ENCODE measurements around the gene IZUMO4.

IZUMO4 gene

DNA sequence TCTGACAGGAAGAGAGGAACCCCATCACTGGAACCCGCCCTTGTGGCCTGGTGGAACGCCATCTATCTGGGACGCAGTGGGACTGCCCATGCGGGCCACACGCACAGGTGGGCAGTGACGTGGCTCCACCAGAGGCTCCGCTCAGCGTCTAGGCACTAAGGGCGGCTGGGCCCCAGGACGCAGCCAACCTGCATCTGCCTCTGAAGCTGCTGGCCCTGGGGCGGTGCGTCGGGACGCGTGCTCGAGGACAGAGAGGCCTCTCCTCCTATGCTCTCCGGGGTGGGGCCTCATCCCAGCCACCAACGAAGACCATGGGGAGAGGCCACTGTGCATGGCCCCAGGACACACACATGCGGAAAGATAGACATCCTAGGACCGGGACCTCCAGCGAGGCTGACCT lies 18.1 kb downstream of the IZUMO4 start:
- ChIA-PET CTCF (no interaction called here), POLR2A (no interaction called here)
- TF ChIP-seq NFRKB (IDR thresholded peaks at IDR 0.05), result no peak
- TF ChIP-seq L3MBTL2 (conservative IDR thresholded peaks at IDR 0.05), result no peak
- no peak for TF ChIP-seq FOXK2 (IDR thresholded peaks at IDR 0.05)
- TF ChIP-seq SP1 (IDR thresholded peaks at IDR 0.05), result no peak
- no peak for TF ChIP-seq ELF4 (IDR thresholded peaks at IDR 0.05)
- TF ChIP-seq HDGF (IDR thresholded peaks at IDR 0.05; ENCODE audit: borderline replicate concordance), result no peak
- TF ChIP-seq BHLHE40 (IDR thresholded peaks at IDR 0.05; ENCODE audit: borderline replicate concordance), result no peak
- TF ChIP-seq LEF1 (IDR thresholded peaks at IDR 0.05; ENCODE audit: borderline replicate concordance), result no peak
- no peak for TF ChIP-seq CTBP1 (IDR thresholded peaks at IDR 0.05; ENCODE audit: borderline replicate concordance)
- TF ChIP-seq SUZ12 (IDR thresholded peaks at IDR 0.05), result no peak
- no peak for TF ChIP-seq TARDBP (IDR thresholded peaks at IDR 0.05)
- TF ChIP-seq ARNT (IDR thresholded peaks at IDR 0.05), result no peak
- TF ChIP-seq FOXM1 (IDR thresholded peaks at IDR 0.05; ENCODE audit: borderline replicate concordance), result no peak
- TF ChIP-seq, protein P1, sequence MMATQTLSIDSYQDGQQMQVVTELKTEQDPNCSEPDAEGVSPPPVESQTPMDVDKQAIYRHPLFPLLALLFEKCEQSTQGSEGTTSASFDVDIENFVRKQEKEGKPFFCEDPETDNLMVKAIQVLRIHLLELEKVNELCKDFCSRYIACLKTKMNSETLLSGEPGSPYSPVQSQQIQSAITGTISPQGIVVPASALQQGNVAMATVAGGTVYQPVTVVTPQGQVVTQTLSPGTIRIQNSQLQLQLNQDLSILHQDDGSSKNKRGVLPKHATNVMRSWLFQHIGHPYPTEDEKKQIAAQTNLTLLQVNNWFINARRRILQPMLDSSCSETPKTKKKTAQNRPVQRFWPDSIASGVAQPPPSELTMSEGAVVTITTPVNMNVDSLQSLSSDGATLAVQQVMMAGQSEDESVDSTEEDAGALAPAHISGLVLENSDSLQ (IDR thresholded peaks at IDR 0.05), result no peak
- no peak for TF ChIP-seq ZNF384 (IDR thresholded peaks at IDR 0.05)
- TF ChIP-seq FOXA1 (IDR thresholded peaks at IDR 0.05), result no peak
- no peak for DNase-seq (ENCODE audit: extremely low spot score)

- CTCF ChIA-PET, result no interaction called here
- TF ChIP-seq CTBP1 (IDR thresholded peaks at IDR 0.05; ENCODE audit: borderline replicate concordance), result no peak
- no peak for TF ChIP-seq SP1 (IDR thresholded peaks at IDR 0.05)
- TF ChIP-seq ZNF384 (IDR thresholded peaks at IDR 0.05), result no peak
- TF ChIP-seq SUZ12 (IDR thresholded peaks at IDR 0.05), result no peak
- TF ChIP-seq ARNT (IDR thresholded peaks at IDR 0.05), result no peak
- no peak for TF ChIP-seq FOXA1 (IDR thresholded peaks at IDR 0.05)
- no peak for TF ChIP-seq L3MBTL2 (conservative IDR thresholded peaks at IDR 0.05)
- no peak for TF ChIP-seq FOXK2 (IDR thresholded peaks at IDR 0.05)
- no peak for TF ChIP-seq NFRKB (IDR thresholded peaks at IDR 0.05)
- no peak for TF ChIP-seq TARDBP (IDR thresholded peaks at IDR 0.05)
- no peak for TF ChIP-seq ELF4 (IDR thresholded peaks at IDR 0.05)
- no peak for TF ChIP-seq BHLHE40 (IDR thresholded peaks at IDR 0.05; ENCODE audit: borderline replicate concordance)
- TF ChIP-seq LEF1 (IDR thresholded peaks at IDR 0.05; ENCODE audit: borderline replicate concordance), result no peak
- DNase-seq (ENCODE audit: extremely low spot score), result no peak
- POLR2A ChIA-PET, result no interaction called here
Observed at GRCh38 chr19:2115324-2115723, 18.6 kb downstream of the IZUMO4 start.

DNA sequence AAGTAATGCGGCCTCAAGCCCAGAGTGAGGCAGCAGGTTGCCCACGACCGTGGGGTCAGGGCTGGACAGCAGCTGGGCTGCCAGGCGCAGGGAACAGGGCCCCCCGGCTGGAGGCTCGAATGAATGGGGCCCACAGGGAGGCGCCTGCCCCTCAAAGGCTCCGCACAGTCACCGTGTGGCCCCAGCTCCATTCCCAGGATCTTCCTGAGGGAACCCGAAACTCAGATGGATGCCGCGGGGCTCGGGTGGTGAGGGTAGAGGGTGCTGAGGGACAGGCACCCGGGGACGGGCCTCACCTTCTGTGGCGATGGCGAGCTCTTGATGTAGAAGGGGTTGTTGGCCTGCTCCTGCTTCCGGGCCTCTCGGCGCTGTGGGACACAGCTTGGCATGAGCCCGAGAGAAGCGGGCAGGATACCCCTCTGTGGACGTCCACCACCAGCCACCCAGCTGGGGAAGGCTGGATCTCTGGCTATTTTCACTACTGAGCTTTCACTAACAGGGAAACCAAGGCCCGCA lies 19.3 kb downstream of the IZUMO4 start:
- ChIA-PET POLR2A (no interaction called here), CTCF (no interaction called here)
- TF ChIP-seq FOXA1 (IDR thresholded peaks at IDR 0.05), result no peak
- DNase-seq (ENCODE audit: extremely low spot score), result no peak

DNA sequence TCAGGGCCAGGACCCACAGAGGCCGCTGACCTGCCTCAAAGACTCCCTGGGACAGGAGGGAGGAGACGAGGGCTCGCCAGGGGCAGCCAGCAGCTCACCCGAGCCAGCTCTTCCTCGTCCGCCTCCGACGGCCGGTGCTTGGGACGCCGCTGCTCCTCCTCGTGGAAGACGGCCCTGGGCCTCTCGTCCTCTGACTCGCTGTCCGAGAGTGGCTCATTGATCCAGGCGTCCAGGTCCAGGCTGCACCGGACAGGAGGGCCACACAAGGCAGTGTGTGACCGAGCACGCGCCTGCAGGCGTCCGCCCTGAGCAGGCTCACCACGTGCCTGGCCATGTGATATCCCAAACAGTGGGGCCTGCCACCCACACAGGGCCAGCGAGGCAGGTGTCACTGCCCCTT lies 19.8 kb downstream of the IZUMO4 start:
- CTCF ChIA-PET, result no interaction called here
- TF ChIP-seq L3MBTL2 (conservative IDR thresholded peaks at IDR 0.05), result no peak
- no peak for TF ChIP-seq HDGF (IDR thresholded peaks at IDR 0.05; ENCODE audit: borderline replicate concordance)
- TF ChIP-seq SUZ12 (IDR thresholded peaks at IDR 0.05), result no peak
- TF ChIP-seq TARDBP (IDR thresholded peaks at IDR 0.05), result no peak
- no peak for TF ChIP-seq FOXM1 (IDR thresholded peaks at IDR 0.05; ENCODE audit: borderline replicate concordance)
- TF ChIP-seq FOXA1 (IDR thresholded peaks at IDR 0.05), result no peak
- TF ChIP-seq BHLHE40 (IDR thresholded peaks at IDR 0.05; ENCODE audit: borderline replicate concordance), result no peak
- TF ChIP-seq NFRKB (IDR thresholded peaks at IDR 0.05), result no peak
- no peak for TF ChIP-seq LEF1 (IDR thresholded peaks at IDR 0.05; ENCODE audit: borderline replicate concordance)
- TF ChIP-seq ARNT (IDR thresholded peaks at IDR 0.05), result no peak
- no peak for TF ChIP-seq FOXK2 (IDR thresholded peaks at IDR 0.05)
- TF ChIP-seq ELF4 (IDR thresholded peaks at IDR 0.05), result no peak
- TF ChIP-seq SP1 (IDR thresholded peaks at IDR 0.05), result no peak
- TF ChIP-seq ZNF384 (IDR thresholded peaks at IDR 0.05), result no peak
- TF ChIP-seq, protein P1 (IDR thresholded peaks at IDR 0.05), result no peak
- no peak for TF ChIP-seq CTBP1 (IDR thresholded peaks at IDR 0.05; ENCODE audit: borderline replicate concordance)
- no peak for DNase-seq (ENCODE audit: extremely low spot score)
- POLR2A ChIA-PET, result no interaction called here

GRCh38 chr19:2117215-2117960 lies 20.7 kb downstream of the IZUMO4 start:
- POLR2A ChIA-PET, result no interaction called here
- CTCF ChIA-PET, result no interaction called here
- no peak for DNase-seq (ENCODE audit: extremely low spot score)
- no peak for TF ChIP-seq LEF1 (IDR thresholded peaks at IDR 0.05; ENCODE audit: borderline replicate concordance)
- TF ChIP-seq ZNF384 (IDR thresholded peaks at IDR 0.05), result no peak
- no peak for TF ChIP-seq FOXK2 (IDR thresholded peaks at IDR 0.05)
- TF ChIP-seq ELF4 (IDR thresholded peaks at IDR 0.05), result no peak
- no peak for TF ChIP-seq TARDBP (IDR thresholded peaks at IDR 0.05)
- no peak for TF ChIP-seq SP1 (IDR thresholded peaks at IDR 0.05)
- TF ChIP-seq CTBP1 (IDR thresholded peaks at IDR 0.05; ENCODE audit: borderline replicate concordance), result no peak
- no peak for TF ChIP-seq HDGF (IDR thresholded peaks at IDR 0.05; ENCODE audit: borderline replicate concordance)
- TF ChIP-seq ARNT (IDR thresholded peaks at IDR 0.05), result no peak

DNA sequence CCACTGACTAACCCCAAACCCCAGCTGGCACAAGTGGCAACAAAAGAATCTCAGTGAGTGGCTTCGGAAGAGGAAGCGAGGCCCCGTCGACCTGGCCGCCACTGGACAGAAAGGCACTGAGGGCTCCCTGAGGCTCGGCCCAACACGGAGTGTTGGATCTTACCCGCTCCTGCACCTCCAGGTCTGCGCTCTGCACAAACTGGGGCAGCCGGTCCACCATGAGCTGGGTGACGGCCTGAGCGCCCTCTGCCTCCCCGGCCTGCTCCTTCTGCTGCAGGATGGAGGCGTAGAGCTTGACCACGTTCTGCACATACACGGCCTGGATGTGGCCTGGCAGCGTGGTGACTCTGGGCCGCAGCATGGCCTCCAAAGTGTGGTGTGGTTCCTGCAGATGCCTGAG lies 21.7 kb downstream of the IZUMO4 start:
- POLR2A ChIA-PET, result no interaction called here
- no peak for DNase-seq (ENCODE audit: extremely low spot score)
- no peak for TF ChIP-seq FOXM1 (IDR thresholded peaks at IDR 0.05; ENCODE audit: borderline replicate concordance)
- TF ChIP-seq, protein P1 (IDR thresholded peaks at IDR 0.05), result no peak
- TF ChIP-seq FOXK2 (IDR thresholded peaks at IDR 0.05), result no peak
- TF ChIP-seq TARDBP (IDR thresholded peaks at IDR 0.05), result no peak
- no peak for TF ChIP-seq BHLHE40 (IDR thresholded peaks at IDR 0.05; ENCODE audit: borderline replicate concordance)
- TF ChIP-seq CTBP1 (IDR thresholded peaks at IDR 0.05; ENCODE audit: borderline replicate concordance), result no peak
- no peak for TF ChIP-seq NFRKB (IDR thresholded peaks at IDR 0.05)
- no peak for TF ChIP-seq HDGF (IDR thresholded peaks at IDR 0.05; ENCODE audit: borderline replicate concordance)
- TF ChIP-seq ZNF384 (IDR thresholded peaks at IDR 0.05), result no peak
- CTCF ChIA-PET, result no interaction called here
